Measurements from ENCODE around the gene TMEM161A.

Gene TMEM161A

GRCh38 chr19:19083413-19084178 lies 54.7 kb downstream of the TMEM161A start:
- H3K27ac ChIP-seq (ENCODE audit: low read length) = no peak overlapping the region
- no peaks in the 10 kb centered on the region for H3K9me3 ChIP-seq (ENCODE audit: control insufficient read depth in 1 of 2, low read length in 2 of 2)
- H3K4me3 ChIP-seq (ENCODE audit: low read depth in 1 of 2, low read length in 2 of 2) = no peak overlapping the region
- H3K36me3 ChIP-seq (ENCODE audit: control insufficient read depth in 1 of 2, insufficient read depth in 2 of 2, low read length in 2 of 2) = no peaks in the 10 kb centered on the region
- no peaks in the 10 kb centered on the region for H3K27me3 ChIP-seq (ENCODE audit: low read depth, low read length)
- no peaks in the 10 kb centered on the region for H3K4me1 ChIP-seq (ENCODE audit: control insufficient read depth in 1 of 2, insufficient read depth in 2 of 2, low read length in 2 of 2)

GRCh38 chr19:19081642-19082151 lies 56.6 kb downstream of the TMEM161A start:
- H3K27ac ChIP-seq (ENCODE audit: low read length) = no peak overlapping the region
- H3K9me3 ChIP-seq (ENCODE audit: control insufficient read depth in 1 of 2, low read length in 2 of 2) = no peaks in the 10 kb centered on the region
- no peaks in the 10 kb centered on the region for H3K27me3 ChIP-seq (ENCODE audit: low read depth, low read length)
- H3K36me3 ChIP-seq (ENCODE audit: control insufficient read depth in 1 of 2, insufficient read depth in 2 of 2, low read length in 2 of 2) = no peaks in the 10 kb centered on the region
- H3K4me1 ChIP-seq (ENCODE audit: control insufficient read depth in 1 of 2, insufficient read depth in 2 of 2, low read length in 2 of 2) = no peaks in the 10 kb centered on the region
- no peak overlapping the region for H3K4me3 ChIP-seq (ENCODE audit: low read depth in 1 of 2, low read length in 2 of 2)

GRCh38 chr19:19079571-19079970 lies 58.7 kb downstream of the TMEM161A start:
- Histone ChIP-seq H3K27me3 (ENCODE audit: low read depth, low read length) (no peaks in the 10 kb centered on the region), H3K36me3 (ENCODE audit: control insufficient read depth in 1 of 2, insufficient read depth in 2 of 2, low read length in 2 of 2) (peaks cover 0 to 4% of the 10 kb centered on the region in 2 donors), H3K4me1 (ENCODE audit: control insufficient read depth in 1 of 2, insufficient read depth in 2 of 2, low read length in 2 of 2) (no peaks in the 10 kb centered on the region), H3K27ac (ENCODE audit: low read length) (no peak overlapping the region), H3K9me3 (ENCODE audit: control insufficient read depth in 1 of 2, low read length in 2 of 2) (no peaks in the 10 kb centered on the region), H3K4me3 (ENCODE audit: low read depth in 1 of 2, low read length in 2 of 2) (no peak overlapping the region)

- peaks cover 0 to 4% of the 10 kb centered on the region in 2 donors for H3K36me3 ChIP-seq (ENCODE audit: control insufficient read depth in 1 of 2, insufficient read depth in 2 of 2, low read length in 2 of 2)
These were observed 59.5 kb downstream of the TMEM161A start for GRCh38 chr19:19078801-19079200.

GRCh38 chr19:19077103-19077502 lies 61.2 kb downstream of the TMEM161A start:
- Histone ChIP-seq H3K9me3 (ENCODE audit: control insufficient read depth in 1 of 2, low read length in 2 of 2) (no peaks in the 10 kb centered on the region), H3K4me3 (ENCODE audit: low read depth in 1 of 2, low read length in 2 of 2) (no peak overlapping the region), H3K4me1 (ENCODE audit: control insufficient read depth in 1 of 2, insufficient read depth in 2 of 2, low read length in 2 of 2) (no peaks in the 10 kb centered on the region), H3K27ac (ENCODE audit: low read length) (no peak overlapping the region), H3K36me3 (ENCODE audit: control insufficient read depth in 1 of 2, insufficient read depth in 2 of 2, low read length in 2 of 2) (peaks cover 0 to 4% of the 10 kb centered on the region in 2 donors), H3K27me3 (ENCODE audit: low read depth, low read length) (no peaks in the 10 kb centered on the region)

More at GRCh38 chr19:19078801-19079200, 59.5 kb downstream of the TMEM161A start:
- no peaks in the 10 kb centered on the region for H3K9me3 ChIP-seq (ENCODE audit: control insufficient read depth in 1 of 2, low read length in 2 of 2)
- no peaks in the 10 kb centered on the region for H3K27me3 ChIP-seq (ENCODE audit: low read depth, low read length)
- H3K27ac ChIP-seq (ENCODE audit: low read length) = no peak overlapping the region
- no peaks in the 10 kb centered on the region for H3K4me1 ChIP-seq (ENCODE audit: control insufficient read depth in 1 of 2, insufficient read depth in 2 of 2, low read length in 2 of 2)
- H3K4me3 ChIP-seq (ENCODE audit: low read depth in 1 of 2, low read length in 2 of 2) = no peak overlapping the region

GRCh38 chr19:19076476-19076875 lies 61.8 kb downstream of the TMEM161A start:
- Histone ChIP-seq H3K36me3 (ENCODE audit: control insufficient read depth in 1 of 2, insufficient read depth in 2 of 2, low read length in 2 of 2) (peaks cover 0 to 4% of the 10 kb centered on the region in 2 donors), H3K27me3 (ENCODE audit: low read depth, low read length) (no peaks in the 10 kb centered on the region), H3K27ac (ENCODE audit: low read length) (no peak overlapping the region), H3K4me3 (ENCODE audit: low read depth in 1 of 2, low read length in 2 of 2) (no peak overlapping the region), H3K9me3 (ENCODE audit: control insufficient read depth in 1 of 2, low read length in 2 of 2) (no peaks in the 10 kb centered on the region), H3K4me1 (ENCODE audit: control insufficient read depth in 1 of 2, insufficient read depth in 2 of 2, low read length in 2 of 2) (no peaks in the 10 kb centered on the region)

- Histone ChIP-seq H3K27me3 (ENCODE audit: low read depth, low read length) (no peaks in the 10 kb centered on the region), H3K4me1 (ENCODE audit: control insufficient read depth in 1 of 2, insufficient read depth in 2 of 2, low read length in 2 of 2) (no peaks in the 10 kb centered on the region), H3K4me3 (ENCODE audit: low read depth in 1 of 2, low read length in 2 of 2) (no peak overlapping the region), H3K36me3 (ENCODE audit: control insufficient read depth in 1 of 2, insufficient read depth in 2 of 2, low read length in 2 of 2) (peaks cover 0 to 4% of the 10 kb centered on the region in 2 donors), H3K27ac (ENCODE audit: low read length) (no peak overlapping the region), H3K9me3 (ENCODE audit: control insufficient read depth in 1 of 2, low read length in 2 of 2) (no peaks in the 10 kb centered on the region)
These were observed 63.2 kb downstream of the TMEM161A start for GRCh38 chr19:19075126-19075525.

GRCh38 chr19:19074196-19074882 lies 63.9 kb downstream of the TMEM161A start:
- H3K4me3 ChIP-seq (ENCODE audit: low read depth in 1 of 2, low read length in 2 of 2) = no peak overlapping the region
- H3K4me1 ChIP-seq (ENCODE audit: control insufficient read depth in 1 of 2, insufficient read depth in 2 of 2, low read length in 2 of 2) = no peaks in the 10 kb centered on the region
- no peaks in the 10 kb centered on the region for H3K27me3 ChIP-seq (ENCODE audit: low read depth, low read length)
- no peak overlapping the region for H3K27ac ChIP-seq (ENCODE audit: low read length)
- H3K9me3 ChIP-seq (ENCODE audit: control insufficient read depth in 1 of 2, low read length in 2 of 2) = no peaks in the 10 kb centered on the region
- peaks cover 0 to 4% of the 10 kb centered on the region in 2 donors for H3K36me3 ChIP-seq (ENCODE audit: control insufficient read depth in 1 of 2, insufficient read depth in 2 of 2, low read length in 2 of 2)

- H3K9me3 ChIP-seq (ENCODE audit: control insufficient read depth in 1 of 2, low read length in 2 of 2) = no peaks in the 10 kb centered on the region
- H3K27me3 ChIP-seq (ENCODE audit: low read depth, low read length) = no peaks in the 10 kb centered on the region
- H3K36me3 ChIP-seq (ENCODE audit: control insufficient read depth in 1 of 2, insufficient read depth in 2 of 2, low read length in 2 of 2) = peaks cover 0 to 4% of the 10 kb centered on the region in 2 donors
- no peak overlapping the region for H3K4me3 ChIP-seq (ENCODE audit: low read depth in 1 of 2, low read length in 2 of 2)
- no peak overlapping the region for H3K27ac ChIP-seq (ENCODE audit: low read length)
- H3K4me1 ChIP-seq (ENCODE audit: control insufficient read depth in 1 of 2, insufficient read depth in 2 of 2, low read length in 2 of 2) = peaks cover 0 to 5% of the 10 kb centered on the region in 2 donors
These were observed 66.4 kb downstream of the TMEM161A start for GRCh38 chr19:19071897-19072296.
